Liver (tissue), 3 donors: ENCODE results near the gene TMEM260.

ENCODE experiments used
- RAD21 ChIP-seq, 2 donors: IDR thresholded peaks; 2 replicates each; pipeline ENCODE4 v1.6.1; 2016; ENCODE audit warnings: antibody characterized with exemption in 2 of 2, mild to moderate bottlenecking in 2 of 2
- SP1 ChIP-seq: IDR thresholded peaks from 2 replicates; pipeline ENCODE4 v1.6.1; 2018; ENCODE audit warnings: antibody characterized with exemption, mild to moderate bottlenecking
- TAF1 ChIP-seq: conservative IDR thresholded peaks from 2 replicates; pipeline ENCODE4 v1.6.1; 2016; ENCODE audit warnings: antibody characterized with exemption, mild to moderate bottlenecking
- TF ChIP-seq, protein P1 (sequence below): fragments of 150-350 bp; IDR thresholded peaks from 2 replicates; pipeline ENCODE4 v1.5.1; 2017; ENCODE audit warnings: improper control_type of control experiment, low read depth, low read length; ENCODE audit not compliant: missing input control
- donor health status: healthy.
- donor health status: healthy.

DNA sequence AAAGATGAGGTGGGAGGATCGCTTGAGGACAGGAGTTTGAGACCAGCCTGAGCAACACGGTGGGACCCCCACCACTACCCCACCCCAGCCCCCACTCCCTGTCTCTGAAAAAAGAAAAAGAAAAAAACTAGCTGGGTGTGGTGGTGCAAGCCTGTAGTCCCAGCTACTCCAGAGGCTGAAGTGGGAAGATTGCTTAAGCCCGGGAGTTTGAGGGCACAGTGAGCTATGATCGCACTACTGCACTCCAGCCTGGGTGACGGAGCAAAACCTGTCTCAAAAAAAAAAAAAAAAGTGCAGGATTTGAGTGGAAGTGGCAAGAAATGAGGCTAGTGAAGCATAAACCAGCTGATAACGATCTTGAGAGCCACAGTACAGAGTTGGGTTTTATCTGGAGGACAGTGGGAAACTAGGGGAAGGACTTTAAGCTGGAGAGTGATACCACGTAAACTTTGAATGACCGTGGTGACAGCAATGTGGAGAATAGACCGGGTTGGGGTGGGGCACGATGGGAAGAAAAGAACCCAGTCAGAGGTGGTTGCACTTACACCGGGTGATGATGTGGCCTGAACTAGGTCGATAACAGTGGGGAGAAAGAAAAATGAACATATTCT lies 85.3 kb downstream of the TMEM260 start:
- TF ChIP-seq TAF1 (no peak), SP1 (no peak), RAD21 (IDR thresholded peaks at IDR 0.05) (no peak)
- TF ChIP-seq, protein P1, sequence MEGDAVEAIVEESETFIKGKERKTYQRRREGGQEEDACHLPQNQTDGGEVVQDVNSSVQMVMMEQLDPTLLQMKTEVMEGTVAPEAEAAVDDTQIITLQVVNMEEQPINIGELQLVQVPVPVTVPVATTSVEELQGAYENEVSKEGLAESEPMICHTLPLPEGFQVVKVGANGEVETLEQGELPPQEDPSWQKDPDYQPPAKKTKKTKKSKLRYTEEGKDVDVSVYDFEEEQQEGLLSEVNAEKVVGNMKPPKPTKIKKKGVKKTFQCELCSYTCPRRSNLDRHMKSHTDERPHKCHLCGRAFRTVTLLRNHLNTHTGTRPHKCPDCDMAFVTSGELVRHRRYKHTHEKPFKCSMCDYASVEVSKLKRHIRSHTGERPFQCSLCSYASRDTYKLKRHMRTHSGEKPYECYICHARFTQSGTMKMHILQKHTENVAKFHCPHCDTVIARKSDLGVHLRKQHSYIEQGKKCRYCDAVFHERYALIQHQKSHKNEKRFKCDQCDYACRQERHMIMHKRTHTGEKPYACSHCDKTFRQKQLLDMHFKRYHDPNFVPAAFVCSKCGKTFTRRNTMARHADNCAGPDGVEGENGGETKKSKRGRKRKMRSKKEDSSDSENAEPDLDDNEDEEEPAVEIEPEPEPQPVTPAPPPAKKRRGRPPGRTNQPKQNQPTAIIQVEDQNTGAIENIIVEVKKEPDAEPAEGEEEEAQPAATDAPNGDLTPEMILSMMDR: no peak
